ENCODE data around the gene RAI1. TPM values are rescaled to one million over a fixed set of nuclear protein-coding genes. Genes with fewer than 3 reads are reported as not detected.

RAI1 gene
- total and polyA plus RNA-seq, 5 donors from 2014 or later = 0.80 to 11.4 (median 1.1) TPM

GRCh38 chr17:17710728-17711541, 29.7 kb downstream of the RAI1 start:
- Histone ChIP-seq H3K4me1 (ENCODE audit: control insufficient read depth, insufficient read depth, low read length, poor library complexity, severe bottlenecking) (no peaks in the 10 kb centered on the region), H3K36me3 (ENCODE audit: control insufficient read depth, insufficient read depth, low read length) (no peaks in the 10 kb centered on the region), H3K4me3 (ENCODE audit: low read depth, low read length) (no peak overlapping the region), H3K27ac (ENCODE audit: insufficient read depth, low read length, poor library complexity, severe bottlenecking) (no peak overlapping the region), H3K9me3 (ENCODE audit: control insufficient read depth in 2 of 2, low read length in 2 of 2) (no peaks in the 10 kb centered on the region), H3K27me3 (ENCODE audit: control insufficient read depth, insufficient read depth, low read length) (no peaks in the 10 kb centered on the region)
- Mint-ChIP-seq H3K27ac (no peak overlapping the region), H3K9me3 (no peaks in the 10 kb centered on the region), H3K27me3 (no peaks in the 10 kb centered on the region), H3K4me1 (peaks cover 0 to 5% (median 0%) of the 10 kb centered on the region in 4 donors), H3K36me3 (peaks cover 3% of the 10 kb centered on the region), H3K4me3 (no peak overlapping the region)
- ATAC-seq (ENCODE audit: low read depth in 2 of 2) (no peak), DNase-seq (no peak)

DNA sequence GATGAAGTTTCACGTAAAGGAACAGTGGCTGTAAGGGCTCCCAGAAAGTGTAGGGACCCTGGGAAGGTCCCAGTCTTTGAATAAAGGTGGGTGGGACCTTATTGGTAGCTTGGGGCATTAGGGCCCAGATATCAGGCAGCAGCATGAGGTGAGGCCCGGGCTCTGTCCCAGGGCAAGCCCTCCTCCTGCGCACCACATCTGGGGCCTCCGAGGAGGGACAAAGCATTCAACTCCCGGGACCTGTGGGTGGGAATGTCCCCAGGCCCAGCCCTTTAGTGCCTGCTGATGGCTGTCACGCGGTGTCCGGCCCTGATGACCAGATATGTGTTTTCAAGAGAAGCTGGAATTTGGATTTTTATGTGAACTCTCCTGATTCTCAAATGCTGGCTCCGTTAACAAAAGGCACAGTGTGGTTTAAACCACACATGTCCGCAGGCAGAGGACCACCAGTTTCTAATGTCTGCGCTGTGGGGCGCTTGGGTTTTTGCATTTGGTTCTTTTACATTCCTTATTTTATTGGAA, 30.4 kb downstream of the RAI1 start:
- Mint-ChIP-seq H3K4me1 (peaks cover 0 to 9% (median 1%) of the 10 kb centered on the region in 4 donors), H3K9me3 (no peaks in the 10 kb centered on the region), H3K27me3 (no peaks in the 10 kb centered on the region), H3K4me3 (no peak overlapping the region), H3K27ac (no peak overlapping the region), H3K36me3 (peaks cover 6% of the 10 kb centered on the region)
- Histone ChIP-seq H3K4me1 (ENCODE audit: control insufficient read depth, insufficient read depth, low read length, poor library complexity, severe bottlenecking) (no peaks in the 10 kb centered on the region), H3K27ac (ENCODE audit: insufficient read depth, low read length, poor library complexity, severe bottlenecking) (no peak overlapping the region), H3K36me3 (ENCODE audit: control insufficient read depth, insufficient read depth, low read length) (no peaks in the 10 kb centered on the region), H3K9me3 (ENCODE audit: control insufficient read depth in 2 of 2, low read length in 2 of 2) (no peaks in the 10 kb centered on the region), H3K27me3 (ENCODE audit: control insufficient read depth, insufficient read depth, low read length) (no peaks in the 10 kb centered on the region), H3K4me3 (ENCODE audit: low read depth, low read length) (no peak overlapping the region)
- no peak for DNase-seq
- no peak for ATAC-seq (ENCODE audit: low read depth in 2 of 2)

DNA sequence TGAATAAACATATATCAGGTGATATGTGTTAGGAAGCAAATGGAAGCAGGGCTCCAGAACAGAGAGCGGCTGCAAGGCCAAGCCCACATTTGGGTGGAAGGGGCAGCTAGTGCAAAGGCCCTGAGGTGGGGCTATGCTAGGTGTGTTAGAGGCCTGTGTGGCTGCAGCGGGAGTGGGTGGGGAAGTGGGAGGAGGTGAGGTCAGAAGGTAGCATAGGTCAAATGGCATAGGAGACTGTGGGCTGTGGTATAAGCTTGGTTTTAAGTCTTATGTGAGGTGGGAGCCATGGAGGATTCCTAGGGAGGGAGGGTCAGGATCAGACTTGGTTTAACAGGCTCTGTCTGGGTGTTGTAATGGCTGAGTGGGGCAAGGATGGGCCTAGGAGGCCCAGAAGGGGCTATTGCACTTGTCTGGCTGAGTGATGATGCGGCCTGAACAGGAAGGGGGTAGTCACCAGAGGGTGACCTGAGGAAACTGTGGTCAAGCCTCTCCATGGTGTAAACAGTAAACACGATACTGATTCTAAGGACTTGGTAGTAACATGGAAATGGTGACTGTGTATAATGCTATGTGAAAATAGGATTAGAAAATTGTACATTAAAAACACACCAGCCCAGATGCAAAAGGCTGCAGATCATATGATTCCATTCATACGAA, 31.1 kb downstream of the RAI1 start:
- no peaks in the 10 kb centered on the region for H3K27me3 Mint-ChIP-seq
- no peaks in the 10 kb centered on the region for H3K9me3 ChIP-seq (ENCODE audit: control insufficient read depth in 2 of 2, low read length in 2 of 2)

GRCh38 chr17:17713839-17714238, 32.6 kb downstream of the RAI1 start:
- no peaks in the 10 kb centered on the region for H3K4me1 ChIP-seq (ENCODE audit: control insufficient read depth, insufficient read depth, low read length, poor library complexity, severe bottlenecking)
- Mint-ChIP-seq H3K27ac (no peak overlapping the region), H3K4me1 (peaks cover 0 to 15% (median 3%) of the 10 kb centered on the region in 4 donors), H3K9me3 (no peaks in the 10 kb centered on the region), H3K27me3 (no peaks in the 10 kb centered on the region), H3K4me3 (no peak overlapping the region), H3K36me3 (peaks cover 10% of the 10 kb centered on the region)
- H3K9me3 ChIP-seq (ENCODE audit: control insufficient read depth in 2 of 2, low read length in 2 of 2) = no peaks in the 10 kb centered on the region
- H3K36me3 ChIP-seq (ENCODE audit: control insufficient read depth, insufficient read depth, low read length) = no peaks in the 10 kb centered on the region
- DNase-seq (no peak), ATAC-seq (ENCODE audit: low read depth in 2 of 2) (no peak)
- no peak overlapping the region for H3K4me3 ChIP-seq (ENCODE audit: low read depth, low read length)
- H3K27ac ChIP-seq (ENCODE audit: insufficient read depth, low read length, poor library complexity, severe bottlenecking) = no peak overlapping the region
- no peaks in the 10 kb centered on the region for H3K27me3 ChIP-seq (ENCODE audit: control insufficient read depth, insufficient read depth, low read length)

More for the DNA sequence above, 31.1 kb downstream of the RAI1 start:
- ATAC-seq (ENCODE audit: low read depth in 2 of 2) (peak; percentile 34), DNase-seq (no peak)
- peaks cover 6% of the 10 kb centered on the region for H3K36me3 Mint-ChIP-seq
- peak overlapping the region in 1 of 3 donors; percentile 59 for H3K27ac Mint-ChIP-seq
- no peak overlapping the region for H3K27ac ChIP-seq (ENCODE audit: insufficient read depth, low read length, poor library complexity, severe bottlenecking)
- H3K4me1 ChIP-seq (ENCODE audit: control insufficient read depth, insufficient read depth, low read length, poor library complexity, severe bottlenecking) = no peaks in the 10 kb centered on the region
- H3K36me3 ChIP-seq (ENCODE audit: control insufficient read depth, insufficient read depth, low read length) = no peaks in the 10 kb centered on the region
- H3K4me3 Mint-ChIP-seq = no peak overlapping the region
- H3K4me3 ChIP-seq (ENCODE audit: low read depth, low read length) = no peak overlapping the region
- H3K9me3 Mint-ChIP-seq = no peaks in the 10 kb centered on the region
- H3K4me1 Mint-ChIP-seq = peaks cover 0 to 9% (median 1%) of the 10 kb centered on the region in 4 donors
- no peaks in the 10 kb centered on the region for H3K27me3 ChIP-seq (ENCODE audit: control insufficient read depth, insufficient read depth, low read length)

DNA sequence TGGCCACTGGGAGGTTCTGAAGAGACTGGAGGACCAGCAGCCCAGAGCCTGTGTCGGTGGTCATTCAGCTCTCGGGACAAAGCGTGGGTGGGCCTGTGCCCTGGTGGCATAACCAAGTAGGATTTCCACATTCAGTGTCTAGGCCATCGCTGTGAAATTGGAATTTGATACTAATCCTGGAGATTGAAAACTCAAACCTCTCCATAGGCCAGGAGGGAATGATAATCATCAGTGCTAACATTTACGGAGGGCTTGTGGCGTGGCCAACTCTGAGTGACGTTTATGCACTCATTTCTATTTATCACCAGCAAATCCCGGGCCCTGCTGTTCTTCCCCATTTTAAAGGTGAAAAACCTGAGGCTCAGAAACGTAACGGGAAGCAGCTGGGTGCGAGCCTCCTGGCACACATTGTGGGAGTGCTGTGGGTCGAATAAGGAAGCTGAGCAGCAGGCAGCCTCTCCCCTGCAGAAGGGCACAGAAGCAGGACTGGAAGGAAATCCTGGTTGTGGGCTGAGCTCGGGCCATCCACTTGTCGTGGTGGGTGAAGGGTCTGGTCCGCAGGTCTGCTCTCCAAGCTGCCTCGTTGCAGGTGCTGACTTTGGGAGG, 33.1 kb downstream of the RAI1 start:
- Mint-ChIP-seq H3K9me3 (no peaks in the 10 kb centered on the region), H3K27me3 (no peaks in the 10 kb centered on the region), H3K27ac (no peak overlapping the region), H3K4me1 (peaks cover 0 to 15% (median 3%) of the 10 kb centered on the region in 4 donors), H3K4me3 (no peak overlapping the region), H3K36me3 (peaks cover 15% of the 10 kb centered on the region)
- no peak overlapping the region for H3K27ac ChIP-seq (ENCODE audit: insufficient read depth, low read length, poor library complexity, severe bottlenecking)
- H3K36me3 ChIP-seq (ENCODE audit: control insufficient read depth, insufficient read depth, low read length) = no peaks in the 10 kb centered on the region
- ATAC-seq (ENCODE audit: low read depth in 2 of 2) (no peak), DNase-seq (no peak)
- no peak overlapping the region for H3K4me3 ChIP-seq (ENCODE audit: low read depth, low read length)
- no peaks in the 10 kb centered on the region for H3K9me3 ChIP-seq (ENCODE audit: control insufficient read depth in 2 of 2, low read length in 2 of 2)
- no peaks in the 10 kb centered on the region for H3K27me3 ChIP-seq (ENCODE audit: control insufficient read depth, insufficient read depth, low read length)
- H3K4me1 ChIP-seq (ENCODE audit: control insufficient read depth, insufficient read depth, low read length, poor library complexity, severe bottlenecking) = no peaks in the 10 kb centered on the region

GRCh38 chr17:17714879-17715278, 33.6 kb downstream of the RAI1 start:
- Histone ChIP-seq H3K27ac (ENCODE audit: insufficient read depth, low read length, poor library complexity, severe bottlenecking) (no peak overlapping the region), H3K9me3 (ENCODE audit: control insufficient read depth in 2 of 2, low read length in 2 of 2) (no peaks in the 10 kb centered on the region), H3K4me3 (ENCODE audit: low read depth, low read length) (no peak overlapping the region), H3K4me1 (ENCODE audit: control insufficient read depth, insufficient read depth, low read length, poor library complexity, severe bottlenecking) (no peaks in the 10 kb centered on the region), H3K36me3 (ENCODE audit: control insufficient read depth, insufficient read depth, low read length) (no peaks in the 10 kb centered on the region), H3K27me3 (ENCODE audit: control insufficient read depth, insufficient read depth, low read length) (no peaks in the 10 kb centered on the region)
- Mint-ChIP-seq H3K27ac (no peak overlapping the region), H3K4me1 (peaks cover 0 to 15% (median 3%) of the 10 kb centered on the region in 4 donors), H3K4me3 (no peak overlapping the region), H3K36me3 (peaks cover 14% of the 10 kb centered on the region), H3K27me3 (no peaks in the 10 kb centered on the region), H3K9me3 (no peaks in the 10 kb centered on the region)
- ATAC-seq (ENCODE audit: low read depth in 2 of 2) (no peak), DNase-seq (no peak)

- Mint-ChIP-seq H3K9me3 (peaks cover 0 to 2% (median 0%) of the 10 kb centered on the region in 7 donors), H3K27ac (no peak overlapping the region), H3K4me1 (peaks cover 0 to 27% (median 6%) of the 10 kb centered on the region in 4 donors), H3K36me3 (peaks cover 12% of the 10 kb centered on the region), H3K4me3 (no peak overlapping the region), H3K27me3 (peaks cover 10% of the 10 kb centered on the region)
- DNase-seq (no peak), ATAC-seq (ENCODE audit: low read depth in 2 of 2) (no peak)
- Histone ChIP-seq H3K27me3 (ENCODE audit: control insufficient read depth, insufficient read depth, low read length) (peaks cover 7% of the 10 kb centered on the region), H3K36me3 (ENCODE audit: control insufficient read depth, insufficient read depth, low read length) (no peaks in the 10 kb centered on the region), H3K27ac (ENCODE audit: insufficient read depth, low read length, poor library complexity, severe bottlenecking) (no peak overlapping the region), H3K9me3 (ENCODE audit: control insufficient read depth in 2 of 2, low read length in 2 of 2) (no peaks in the 10 kb centered on the region), H3K4me3 (ENCODE audit: low read depth, low read length) (no peak overlapping the region), H3K4me1 (ENCODE audit: control insufficient read depth, insufficient read depth, low read length, poor library complexity, severe bottlenecking) (no peaks in the 10 kb centered on the region)
Measured at GRCh38 chr17:17716837-17717523, 35.7 kb downstream of the RAI1 start.

Data from CD4-positive, CD25-positive, alpha-beta regulatory T cell (primary cell).